Lower lobe of right lung (tissue), 2 donors: Measurements from ENCODE around the gene MYOM1. TPM values are rescaled to one million over a fixed set of nuclear protein-coding genes. Genes with fewer than 3 reads are reported as not detected.

Experiments
- ATAC-seq, 2 donors: fragments of 200-7000 bp; cut with Tn5 transposase; one replicate each; pipeline ENCODE4 v1.9.1; 2020 to 2022; ENCODE audit warnings: mild to moderate bottlenecking in 2 of 2, moderate library complexity in 2 of 2
- DNase-seq: peaks from one replicate; pipeline ENCODE4 v3.0.0-alpha.2; 2020
- H3K27ac ChIP-seq: fragments of 200-600 bp; one replicate; pipeline ENCODE4 v1.8.0; 2022
- H3K27me3 ChIP-seq: fragments of 200-600 bp; one replicate; pipeline ENCODE4 v1.8.0; 2022; ENCODE audit warnings: low read depth
- H3K36me3 ChIP-seq: fragments of 200-600 bp; one replicate; pipeline ENCODE4 v1.8.0; 2022; ENCODE audit warnings: mild to moderate bottlenecking
- H3K4me1 ChIP-seq: fragments of 200-600 bp; one replicate; pipeline ENCODE4 v1.8.0; 2022
- H3K4me3 ChIP-seq: fragments of 200-600 bp; one replicate; pipeline ENCODE4 v1.8.0; 2022; ENCODE audit warnings: mild to moderate bottlenecking
- H3K9me3 ChIP-seq: fragments of 200-600 bp; one replicate; pipeline ENCODE4 v1.8.0; 2022
- CTCF ChIP-seq: fragments of 200-600 bp; IDR thresholded peaks from one replicate; pipeline ENCODE4 v1.8.0; 2022; ENCODE audit warnings: antibody characterized with exemption, mild to moderate bottlenecking
- intact Hi-C: fragments of 100-400 bp; cut with DNase I; formaldehyde crosslinking; loops from one replicate; pipeline ENCODE4 v1.11.0; 2022
- total RNA-seq: library from RNA; stranded (reverse); fragmentation: NEBNext Ultra II Directional; extraction: Animal tissue kit (Norgen Biotek cat#: 25700); gene quantifications from one replicate; pipeline ENCODE4 v1.2.1, GENCODE V29; 2021
- donor health status: DM: no; HTN: yes; CAD: no; lungs with severe emphysema.

The MYOM1 gene
- total RNA-seq, 1 donor from 2014 or later, result 5.0 TPM

DNA sequence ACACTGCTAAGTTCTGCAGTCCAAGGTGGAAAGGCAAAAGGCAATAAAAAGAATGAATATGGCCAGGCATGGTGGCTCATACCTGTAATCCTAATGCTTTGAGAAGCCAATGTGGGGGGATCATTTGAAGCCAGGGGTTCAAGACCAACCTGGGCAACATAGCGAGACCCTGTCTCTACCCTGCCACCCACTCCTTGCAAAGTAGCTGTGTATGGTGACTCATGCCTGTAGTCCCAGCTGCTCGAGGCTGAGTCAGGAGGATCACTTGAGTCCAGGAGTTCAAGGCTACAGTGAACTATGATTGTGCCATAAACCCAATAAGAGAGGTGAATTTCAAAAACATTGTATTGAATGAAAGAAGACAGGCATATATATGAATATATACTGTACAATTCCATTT, 44.6 kb upstream of the MYOM1 start:
- H3K4me3 ChIP-seq, result peak overlapping the region; percentile 81

DNA sequence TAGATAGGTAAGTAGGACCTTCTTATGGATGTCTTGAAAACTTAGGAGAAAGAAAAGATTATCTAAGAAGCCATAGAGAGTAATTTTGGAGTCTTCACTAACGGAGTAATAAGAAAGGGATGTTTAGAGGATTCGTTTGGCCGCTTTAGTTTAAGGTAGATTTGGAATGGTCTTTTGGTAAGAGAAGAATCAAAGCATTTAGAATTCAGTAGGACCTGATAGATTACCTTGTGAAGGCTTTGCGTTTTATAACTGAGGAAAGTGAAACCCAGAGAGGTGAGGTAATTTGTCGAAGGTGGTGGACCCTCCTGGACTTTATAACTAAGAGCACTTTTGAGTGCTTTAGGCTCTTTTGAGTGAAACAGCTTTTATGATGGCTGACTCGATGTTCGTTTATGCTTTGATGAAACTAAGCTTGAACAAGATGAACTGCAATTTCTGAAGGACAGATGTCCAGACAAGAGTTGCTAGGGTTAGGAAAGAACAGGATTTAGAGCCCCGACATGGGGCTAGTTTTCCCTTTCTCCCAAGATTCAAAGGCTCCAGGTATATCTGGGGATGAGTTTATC, 43.4 kb upstream of the MYOM1 start:
- peaks cover 12% of the 10 kb centered on the region for H3K36me3 ChIP-seq
- no peaks in the 10 kb centered on the region for H3K9me3 ChIP-seq
- ATAC-seq (no peak), DNase-seq (no peak)
- H3K4me1 ChIP-seq, result peaks cover 67% of the 10 kb centered on the region
- H3K27ac ChIP-seq, result peak overlapping the region; percentile 95
- TF ChIP-seq CTCF, result no peak
- no peaks in the 10 kb centered on the region for H3K27me3 ChIP-seq
- intact Hi-C loops, result no loop called here
- peak overlapping the region; percentile 81 for H3K4me3 ChIP-seq

More for the DNA sequence above, 44.6 kb upstream of the MYOM1 start:
- H3K9me3 ChIP-seq, result no peaks in the 10 kb centered on the region
- no peak for TF ChIP-seq CTCF
- ATAC-seq (no peak), DNase-seq (no peak)
- no peaks in the 10 kb centered on the region for H3K27me3 ChIP-seq
- H3K4me1 ChIP-seq, result peaks cover 79% of the 10 kb centered on the region
- intact Hi-C loops, result no loop called here
- H3K27ac ChIP-seq, result no peak overlapping the region
- peaks cover under 1% of the 10 kb centered on the region for H3K36me3 ChIP-seq

GRCh38 chr18:3262234-3263131, 42.7 kb upstream of the MYOM1 start:
- peaks cover 64% of the 10 kb centered on the region for H3K4me1 ChIP-seq
- H3K9me3 ChIP-seq, result no peaks in the 10 kb centered on the region
- ATAC-seq (peak; percentile 71 to 74), DNase-seq (no peak)
- peak overlapping the region; percentile 95 for H3K27ac ChIP-seq
- no peak for TF ChIP-seq CTCF
- peak overlapping the region; percentile 81 for H3K4me3 ChIP-seq
- H3K27me3 ChIP-seq, result no peaks in the 10 kb centered on the region
- H3K36me3 ChIP-seq, result peaks cover 20% of the 10 kb centered on the region
- intact Hi-C loops, result no loop called here

GRCh38 chr18:3261373-3262233, 41.8 kb upstream of the MYOM1 start, which contains the start of gene MYL12B:
MYL12B (plus strand) TSS chr18:3262133; CDS start chr18:3272899, 10,766 bp downstream.
- peak within 1 kb of the TSS; percentile 95 for H3K27ac ChIP-seq
- H3K4me3 ChIP-seq, result peak within 1 kb of the TSS; percentile 81
- ATAC-seq, result peak; percentile 95 to 96
- TF ChIP-seq CTCF, result no peak
- peaks cover 64% of the 10 kb centered on the region for H3K4me1 ChIP-seq
- intact Hi-C loops, result no loop called here
- DNase-seq, result peak; percentile 92
- peaks cover 28% of the 10 kb centered on the region for H3K36me3 ChIP-seq
- no peaks in the 10 kb centered on the region for H3K27me3 ChIP-seq
- no peaks in the 10 kb centered on the region for H3K9me3 ChIP-seq

GRCh38 chr18:3260995-3261372, 41.2 kb upstream of the MYOM1 start:
- intact Hi-C loops, result no loop called here

More at GRCh38 chr18:3260995-3261372, 41.2 kb upstream of the MYOM1 start:
- DNase-seq (no peak), ATAC-seq (no peak)
- H3K9me3 ChIP-seq, result no peaks in the 10 kb centered on the region
- peak overlapping the region; percentile 95 for H3K27ac ChIP-seq
- H3K4me3 ChIP-seq, result peak overlapping the region; percentile 81
- H3K4me1 ChIP-seq, result peaks cover 64% of the 10 kb centered on the region
- no peak for TF ChIP-seq CTCF
- H3K36me3 ChIP-seq, result peaks cover 35% of the 10 kb centered on the region
- no peaks in the 10 kb centered on the region for H3K27me3 ChIP-seq
